AG04450 (cell line): Measurements from ENCODE around the gene KRT72. TPM values are rescaled to one million over a fixed set of nuclear protein-coding genes. Genes with fewer than 3 reads are reported as not detected.

Source experiments
- CTCF ChIA-PET: fragments of 300-600, 350-600 bp; formaldehyde crosslinking; extraction: SDS; loops from one replicate; lab custom pipeline; 2022; ENCODE audit warnings: antibody characterized with exemption, inconsistent platforms; lab: Charles Lee
- POLR2A ChIA-PET: fragments of 350-600 bp; formaldehyde crosslinking; extraction: SDS; loops from one replicate; lab custom pipeline; 2021; ENCODE audit warnings: antibody characterized with exemption, inconsistent platforms; lab: Yijun Ruan, JAX
- DNase-seq: peaks from one replicate; pipeline ENCODE4 v3.0.0-alpha.2; 2011; ENCODE audit warnings: low read depth, low spot score
- H3K27ac ChIP-seq: one replicate; pipeline ENCODE4 v1.5.1; 2012; ENCODE audit warnings: low read depth, low read length, control low read depth
- H3K27me3 ChIP-seq: one replicate; pipeline ENCODE4 v1.6.0; 2012; ENCODE audit warnings: low read length; ENCODE audit not compliant: control insufficient read depth, insufficient read depth
- H3K4me3 ChIP-seq: 2 replicates; pipeline ENCODE4 v1.5.1; 2011; ENCODE audit warnings: mild to moderate bottlenecking, low read depth, low read length, control low read depth
- H3K9me3 ChIP-seq: 2 replicates; pipeline ENCODE4 v1.5.1; 2012; ENCODE audit warnings: low read length; ENCODE audit not compliant: control insufficient read depth, insufficient read depth
- polyA plus RNA-seq: library from polyadenylated mRNA; depleted of rRNA; stranded (reverse); fragments of >200 nt; gene quantifications from 2 replicates; pipeline ENCODE4 v1.2.3, GENCODE V29; 2011
- TF ChIP-seq, protein P1 (sequence below): IDR thresholded peaks from 2 replicates; pipeline ENCODE4 v1.5.1; 2011; ENCODE audit warnings: low read depth, low read length, control low read depth, inconsistent platforms

Gene KRT72
- polyA plus RNA-seq, 1 experiment = not detected

DNA sequence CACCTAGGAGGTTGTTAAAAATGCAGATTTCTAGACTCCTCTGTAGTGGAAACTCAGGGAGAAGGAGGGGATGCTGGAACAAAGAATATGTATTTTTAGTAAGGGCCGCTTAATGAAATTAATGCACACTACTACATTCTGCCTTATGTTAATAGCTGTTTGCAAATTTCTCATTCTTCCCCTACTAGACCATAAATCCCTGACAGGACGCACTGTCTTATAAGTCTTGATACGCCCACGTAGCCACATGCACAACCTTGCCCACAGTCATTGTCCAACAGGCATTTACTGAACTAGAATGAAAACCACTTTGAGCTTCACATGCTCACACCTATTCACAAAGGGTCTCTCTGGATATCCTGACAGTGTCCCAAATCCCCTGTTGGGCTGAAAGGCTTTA lies 40.2 kb upstream of the KRT72 start:
- ChIA-PET POLR2A (no interaction called here), CTCF (no interaction called here)
- no peak overlapping the region for H3K27ac ChIP-seq
- H3K27me3 ChIP-seq = peaks cover 14% of the 10 kb centered on the region
- no peak for DNase-seq
- no peaks in the 10 kb centered on the region for H3K9me3 ChIP-seq
- TF ChIP-seq, protein P1, sequence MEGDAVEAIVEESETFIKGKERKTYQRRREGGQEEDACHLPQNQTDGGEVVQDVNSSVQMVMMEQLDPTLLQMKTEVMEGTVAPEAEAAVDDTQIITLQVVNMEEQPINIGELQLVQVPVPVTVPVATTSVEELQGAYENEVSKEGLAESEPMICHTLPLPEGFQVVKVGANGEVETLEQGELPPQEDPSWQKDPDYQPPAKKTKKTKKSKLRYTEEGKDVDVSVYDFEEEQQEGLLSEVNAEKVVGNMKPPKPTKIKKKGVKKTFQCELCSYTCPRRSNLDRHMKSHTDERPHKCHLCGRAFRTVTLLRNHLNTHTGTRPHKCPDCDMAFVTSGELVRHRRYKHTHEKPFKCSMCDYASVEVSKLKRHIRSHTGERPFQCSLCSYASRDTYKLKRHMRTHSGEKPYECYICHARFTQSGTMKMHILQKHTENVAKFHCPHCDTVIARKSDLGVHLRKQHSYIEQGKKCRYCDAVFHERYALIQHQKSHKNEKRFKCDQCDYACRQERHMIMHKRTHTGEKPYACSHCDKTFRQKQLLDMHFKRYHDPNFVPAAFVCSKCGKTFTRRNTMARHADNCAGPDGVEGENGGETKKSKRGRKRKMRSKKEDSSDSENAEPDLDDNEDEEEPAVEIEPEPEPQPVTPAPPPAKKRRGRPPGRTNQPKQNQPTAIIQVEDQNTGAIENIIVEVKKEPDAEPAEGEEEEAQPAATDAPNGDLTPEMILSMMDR = no peak
- H3K4me3 ChIP-seq = no peak overlapping the region

DNA sequence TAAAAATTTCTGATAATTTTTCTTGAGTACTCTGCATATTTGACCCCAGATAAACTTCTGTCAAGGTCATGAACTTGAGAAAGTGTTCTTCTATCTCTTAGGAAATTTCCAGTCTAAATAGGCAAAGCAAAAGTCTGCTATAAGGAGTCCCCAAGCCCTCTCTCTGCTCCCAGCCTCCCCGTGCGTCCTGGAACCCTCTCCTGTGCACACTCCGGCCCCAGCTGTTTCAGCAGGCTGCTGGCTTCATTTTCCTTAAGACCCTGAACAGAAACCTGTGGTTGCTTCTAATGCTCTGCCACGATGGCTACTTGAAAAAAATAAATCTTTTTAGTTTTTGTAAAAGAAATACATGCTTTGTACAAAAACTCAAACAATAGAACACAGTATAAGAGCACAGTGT lies 36.0 kb upstream of the KRT72 start:
- TF ChIP-seq, protein P1 = no peak
- Histone ChIP-seq H3K9me3 (no peaks in the 10 kb centered on the region), H3K27ac (no peak overlapping the region), H3K4me3 (no peak overlapping the region), H3K27me3 (peaks cover 7% of the 10 kb centered on the region)
- POLR2A ChIA-PET = no interaction called here
- DNase-seq = no peak
- CTCF ChIA-PET = no interaction called here

DNA sequence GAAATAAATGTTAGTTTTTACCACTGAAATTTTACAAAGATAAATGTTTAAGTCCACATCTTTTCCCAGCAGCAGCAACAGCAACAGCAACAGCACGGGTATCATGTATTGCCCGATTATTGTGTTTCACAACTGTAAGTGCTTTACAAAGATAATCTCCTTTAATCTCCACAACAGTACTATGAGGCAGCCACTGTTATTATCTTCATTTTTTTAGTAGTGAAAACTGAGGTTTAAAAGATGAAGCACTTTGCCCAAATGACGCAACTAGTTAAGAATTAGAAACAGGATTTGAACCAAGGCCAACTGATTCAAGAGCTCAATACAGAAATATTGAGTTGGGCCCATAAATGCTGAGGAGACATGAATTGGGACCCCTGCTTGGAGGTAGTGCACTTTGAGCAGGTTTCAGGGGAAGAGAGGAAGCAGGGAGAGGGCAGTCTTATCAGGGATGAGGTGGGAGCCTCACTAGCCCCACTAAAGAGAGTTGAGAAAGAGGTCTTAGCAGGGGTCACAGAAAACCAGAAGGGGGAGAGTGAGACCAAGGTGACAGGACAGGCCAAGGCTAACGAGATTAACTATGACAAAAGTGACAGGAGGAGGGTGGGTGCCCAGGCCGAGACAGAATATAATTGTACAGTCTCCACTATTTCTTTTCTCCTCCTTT lies 35.5 kb upstream of the KRT72 start:
- no peak for DNase-seq
- Histone ChIP-seq H3K27me3 (peaks cover 7% of the 10 kb centered on the region), H3K9me3 (no peaks in the 10 kb centered on the region), H3K4me3 (no peak overlapping the region), H3K27ac (peak overlapping the region; percentile 21)
- ChIA-PET CTCF (no interaction called here), POLR2A (no interaction called here)
- TF ChIP-seq, protein P1 = no peak

DNA sequence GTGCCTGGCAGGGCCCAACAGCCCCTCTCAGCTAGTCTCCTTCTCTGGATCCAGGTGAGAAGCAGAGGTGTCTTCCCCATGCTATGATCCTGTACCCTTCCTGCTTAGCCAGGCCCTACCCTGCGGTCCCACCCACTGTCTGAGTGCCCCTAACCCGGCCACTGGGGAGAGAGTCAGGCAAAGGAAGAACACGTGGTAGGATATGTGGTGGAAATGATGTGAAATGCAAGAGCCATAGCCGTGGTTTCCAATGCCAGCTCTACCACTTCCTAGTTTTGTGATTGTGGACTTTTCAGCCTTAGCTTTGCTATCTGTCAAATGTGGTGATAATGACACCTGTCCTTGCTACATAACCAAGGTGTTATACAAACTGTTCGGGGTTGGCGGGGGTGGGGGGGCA lies 34.9 kb upstream of the KRT72 start:
- TF ChIP-seq, protein P1 = no peak
- POLR2A ChIA-PET = no interaction called here
- no peak overlapping the region for H3K27ac ChIP-seq
- no peak for DNase-seq
- CTCF ChIA-PET = no interaction called here
- no peaks in the 10 kb centered on the region for H3K9me3 ChIP-seq
- H3K27me3 ChIP-seq = peaks cover 2% of the 10 kb centered on the region
- no peak overlapping the region for H3K4me3 ChIP-seq

DNA sequence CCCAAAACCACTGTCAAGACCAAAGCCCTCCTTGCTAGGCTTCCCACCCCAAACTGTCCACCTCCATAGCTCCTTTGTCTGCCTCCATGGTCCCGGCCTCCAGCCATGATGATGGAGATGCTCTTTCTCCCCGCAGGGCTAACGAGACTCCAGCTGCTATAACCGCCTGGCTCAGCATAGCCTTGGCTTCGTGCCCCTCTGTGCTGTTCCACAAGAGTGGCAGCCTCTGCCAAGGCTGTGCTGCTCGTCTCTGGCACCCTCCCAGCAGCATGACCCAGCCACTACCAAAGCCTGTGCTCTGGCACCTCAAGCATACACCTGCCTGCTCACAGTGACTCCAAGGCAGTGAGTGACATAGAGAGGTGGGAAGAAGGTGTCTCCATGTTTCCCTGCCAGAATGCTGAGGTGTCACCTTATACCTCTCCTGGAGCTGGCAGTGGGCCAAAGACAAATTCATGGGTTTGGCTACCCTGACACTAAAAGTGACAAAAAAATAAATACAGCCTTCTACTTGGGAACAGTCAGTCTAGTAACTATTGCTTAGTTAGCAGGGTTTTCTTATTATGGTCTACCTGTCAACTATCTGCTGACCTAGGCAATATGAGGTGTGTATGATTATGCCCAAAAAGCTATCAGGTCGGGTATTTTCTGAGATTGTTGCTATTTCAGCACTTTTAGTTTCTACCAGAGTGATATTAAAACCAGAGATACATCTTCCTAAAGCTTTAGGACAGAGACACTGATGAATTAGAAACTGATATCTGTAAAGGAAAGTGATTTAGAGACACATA lies 33.2 kb upstream of the KRT72 start:
- Histone ChIP-seq H3K4me3 (no peak overlapping the region), H3K27ac (no peak overlapping the region), H3K27me3 (peaks cover 7% of the 10 kb centered on the region), H3K9me3 (no peaks in the 10 kb centered on the region)
- POLR2A ChIA-PET = no interaction called here
- TF ChIP-seq, protein P1 = no peak
- CTCF ChIA-PET = no interaction called here
- no peak for DNase-seq
